IPS-20b (cell line): ENCODE data around the gene LOXHD1.

Source experiments
- H3K27ac ChIP-seq: one replicate; pipeline ENCODE4 v1.5.1; 2013; ENCODE audit warnings: low read length
- H3K27me3 ChIP-seq: 2 replicates; pipeline ENCODE4 v1.6.1; 2013; ENCODE audit warnings: mild to moderate bottlenecking, low read length, inconsistent platforms; ENCODE audit not compliant: insufficient read depth
- H3K36me3 ChIP-seq: 2 replicates; pipeline ENCODE4 v1.6.1; 2013; ENCODE audit warnings: low read depth, mild to moderate bottlenecking, inconsistent platforms, low read length, moderate library complexity; ENCODE audit not compliant: insufficient read depth
- H3K4me1 ChIP-seq: 2 replicates; pipeline ENCODE4 v1.6.1; 2013; ENCODE audit warnings: mild to moderate bottlenecking, control low read depth, inconsistent platforms, low read length, moderate library complexity; ENCODE audit not compliant: insufficient read depth
- H3K4me3 ChIP-seq: 2 replicates; pipeline ENCODE4 v1.5.1; 2013; ENCODE audit warnings: mild to moderate bottlenecking, low read length, inconsistent platforms
- H3K9ac ChIP-seq: 2 replicates; pipeline ENCODE4 v1.6.1; 2013; ENCODE audit warnings: low read depth, mild to moderate bottlenecking, inconsistent platforms, low read length, moderate library complexity
- H3K9me3 ChIP-seq: 2 replicates; pipeline ENCODE4 v1.6.1; 2013; ENCODE audit warnings: mild to moderate bottlenecking, low read depth, low read length, inconsistent platforms; ENCODE audit not compliant: insufficient read depth

The LOXHD1 gene

DNA sequence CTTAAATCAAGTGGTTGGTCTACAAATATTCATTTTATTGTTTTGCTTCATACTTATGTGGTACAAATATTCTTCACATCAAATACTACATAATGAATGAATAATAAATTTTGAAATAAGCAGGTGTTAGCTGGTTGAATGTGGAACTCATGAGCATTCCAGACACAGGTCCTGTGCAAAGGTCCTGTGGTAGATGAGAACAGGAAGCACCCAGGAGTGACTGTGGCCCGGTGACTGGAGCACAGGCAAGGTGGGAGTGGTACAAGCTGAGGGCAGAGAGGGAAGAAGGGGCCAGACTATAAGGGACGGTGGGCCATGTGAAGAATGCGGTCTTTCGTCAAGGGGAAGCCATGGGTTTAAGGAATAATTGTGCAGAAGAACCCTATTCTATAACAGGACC is 26.2 kb upstream of the LOXHD1 start:
- Histone ChIP-seq H3K4me1 (no peaks in the 10 kb centered on the region), H3K4me3 (no peak overlapping the region), H3K27me3 (no peaks in the 10 kb centered on the region), H3K36me3 (no peaks in the 10 kb centered on the region), H3K9ac (no peak overlapping the region), H3K27ac (no peak overlapping the region), H3K9me3 (no peaks in the 10 kb centered on the region)

DNA sequence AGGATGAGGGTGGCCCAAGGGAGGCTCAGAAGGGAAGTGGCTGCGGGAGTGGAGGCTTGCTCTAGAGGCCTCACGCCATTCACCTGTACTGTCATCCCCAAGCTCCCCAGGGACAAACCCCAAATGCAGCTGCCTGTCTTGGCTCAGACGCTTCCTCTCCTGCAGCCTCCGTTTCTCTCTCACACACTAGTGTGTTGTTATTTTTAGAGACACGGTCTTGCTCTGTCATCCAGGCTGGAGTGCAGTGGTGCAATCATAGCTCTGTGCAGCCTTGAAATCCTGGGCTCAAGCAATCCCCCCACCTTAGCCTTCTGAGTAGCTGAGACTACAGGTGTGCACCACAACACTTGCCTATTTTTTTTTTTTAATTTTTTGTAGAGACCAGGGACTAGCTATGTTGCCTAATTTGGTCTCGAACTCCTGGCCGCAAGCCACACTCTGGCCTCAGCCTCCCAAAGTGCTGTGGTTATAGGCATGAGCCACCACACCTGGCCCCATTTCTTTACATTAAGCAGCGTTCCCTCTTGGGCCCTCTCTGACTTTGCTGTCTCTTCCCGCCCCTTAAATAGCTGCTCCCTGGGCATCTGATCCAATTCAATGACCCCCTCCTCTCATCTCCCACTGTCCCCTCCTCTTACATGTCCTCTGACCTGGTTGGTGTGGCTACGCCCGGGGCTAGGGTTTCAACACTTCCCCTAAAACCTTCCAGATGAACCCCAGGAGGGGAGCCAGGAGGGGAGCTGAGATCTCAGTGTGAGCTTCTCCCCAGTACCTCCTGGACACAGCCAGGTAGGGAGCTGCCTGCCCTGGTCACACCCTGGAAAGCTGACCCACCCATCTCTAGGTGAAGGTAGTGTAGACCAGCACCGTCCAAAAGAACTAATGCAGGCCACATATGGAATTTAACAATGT is 24.0 kb upstream of the LOXHD1 start:
- H3K9ac ChIP-seq = no peak overlapping the region
- H3K9me3 ChIP-seq = no peaks in the 10 kb centered on the region
- H3K4me1 ChIP-seq = no peaks in the 10 kb centered on the region; the same call in 1 of the 2 replicates
- no peak overlapping the region for H3K4me3 ChIP-seq
- no peaks in the 10 kb centered on the region for H3K36me3 ChIP-seq
- no peaks in the 10 kb centered on the region for H3K27me3 ChIP-seq
- H3K27ac ChIP-seq = no peak overlapping the region

DNA sequence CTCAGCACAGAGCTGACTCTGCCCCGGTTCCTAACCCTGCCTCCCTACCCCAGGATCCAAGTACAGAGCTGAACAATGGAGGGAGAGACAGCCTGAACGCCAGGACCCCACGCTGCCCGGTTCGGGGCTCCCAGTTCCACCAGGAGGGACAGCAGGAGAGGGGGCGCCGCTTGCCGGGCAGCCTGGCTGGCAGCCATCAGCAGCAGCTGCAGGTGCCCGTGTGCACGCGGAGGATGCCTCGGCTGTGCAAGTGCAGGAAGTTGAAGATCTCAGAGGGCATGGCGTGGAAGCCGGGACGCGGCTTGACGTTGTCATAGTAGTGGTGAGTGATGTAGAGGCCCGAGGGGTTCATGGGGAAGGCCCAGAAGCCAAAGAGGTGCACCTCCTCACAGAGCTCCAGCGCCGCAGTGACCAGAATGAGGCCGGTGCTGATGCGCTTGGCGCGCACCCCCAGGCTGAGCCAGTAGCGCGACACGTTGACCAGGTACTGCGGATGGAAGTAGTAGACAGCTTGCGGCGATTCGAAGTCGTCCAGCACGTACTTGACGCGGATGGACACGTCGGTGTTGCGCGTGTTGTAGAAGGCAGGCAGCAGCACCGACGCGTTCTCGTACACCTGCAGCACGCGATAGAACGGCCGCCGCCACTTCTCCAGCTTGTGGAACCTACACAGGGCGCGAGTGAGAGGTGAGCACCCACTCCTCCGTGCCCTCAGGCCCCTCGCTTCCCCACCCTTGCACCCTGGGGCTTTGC is 23.0 kb upstream of the LOXHD1 start:
- H3K9ac ChIP-seq = no peak overlapping the region
- no peaks in the 10 kb centered on the region for H3K27me3 ChIP-seq
- H3K4me3 ChIP-seq = no peak overlapping the region
- H3K27ac ChIP-seq = no peak overlapping the region
- no peaks in the 10 kb centered on the region for H3K36me3 ChIP-seq
- H3K9me3 ChIP-seq = no peaks in the 10 kb centered on the region
- no peaks in the 10 kb centered on the region; the same call in 1 of the 2 replicates for H3K4me1 ChIP-seq

DNA sequence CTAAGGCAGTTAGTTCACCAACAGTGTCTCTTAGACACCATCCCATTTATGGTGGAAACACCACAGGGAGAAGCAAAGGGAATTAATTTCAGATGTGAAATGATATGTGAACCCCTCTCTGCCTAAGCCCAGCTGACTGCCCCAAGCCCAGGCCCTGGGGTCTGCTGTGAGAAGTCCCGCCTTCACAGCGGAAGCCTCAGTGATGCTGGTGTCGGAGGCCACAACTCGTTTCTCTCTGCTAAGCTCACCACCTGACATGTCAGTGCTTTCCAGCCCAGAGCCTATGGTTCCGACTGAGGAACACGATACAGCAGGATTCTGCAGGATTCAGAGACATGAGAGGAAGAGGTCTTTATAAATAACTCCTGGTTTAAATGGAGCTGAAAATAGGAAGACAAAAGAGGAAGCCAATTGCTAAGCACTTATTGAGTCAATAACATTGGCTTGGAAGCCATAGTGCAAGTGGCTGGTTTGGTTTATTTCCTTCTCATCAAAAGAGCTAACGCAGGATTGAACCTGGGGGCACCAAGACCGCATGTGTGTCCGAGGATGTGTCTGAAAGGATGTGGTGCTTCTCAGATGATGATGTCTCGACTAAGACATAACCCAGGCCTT is 21.9 kb upstream of the LOXHD1 start:
- H3K36me3 ChIP-seq = no peaks in the 10 kb centered on the region
- no peaks in the 10 kb centered on the region for H3K9me3 ChIP-seq
- H3K4me1 ChIP-seq = no peaks in the 10 kb centered on the region; the same call in 1 of the 2 replicates
- no peak overlapping the region for H3K27ac ChIP-seq
- H3K4me3 ChIP-seq = no peak overlapping the region
- H3K9ac ChIP-seq = no peak overlapping the region
- H3K27me3 ChIP-seq = no peaks in the 10 kb centered on the region

DNA sequence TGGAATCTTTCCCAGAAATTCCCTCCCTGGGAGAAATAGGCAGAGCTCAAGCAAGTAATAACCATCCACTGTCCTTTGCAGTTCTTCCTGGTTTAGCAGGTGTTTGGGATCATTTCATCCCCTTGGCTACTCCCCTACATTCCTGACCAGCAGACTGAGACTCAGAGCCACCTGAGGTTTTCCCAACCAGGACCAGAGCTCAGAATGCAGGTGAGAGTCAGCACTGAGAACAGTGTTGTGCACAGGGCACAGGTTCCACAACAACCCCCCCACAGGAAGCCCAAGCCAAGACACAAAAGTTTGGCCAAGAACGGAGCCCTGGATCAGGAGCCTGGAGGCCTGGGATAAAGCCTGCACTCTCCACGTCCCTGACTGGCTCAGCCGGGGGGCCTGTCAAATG is 21.0 kb upstream of the LOXHD1 start:
- H3K27ac ChIP-seq = no peak overlapping the region
- no peaks in the 10 kb centered on the region for H3K27me3 ChIP-seq
- no peak overlapping the region for H3K9ac ChIP-seq
- H3K9me3 ChIP-seq = no peaks in the 10 kb centered on the region
- no peaks in the 10 kb centered on the region for H3K36me3 ChIP-seq
- no peaks in the 10 kb centered on the region; the same call in none of the 2 replicates for H3K4me1 ChIP-seq
- no peak overlapping the region for H3K4me3 ChIP-seq

DNA sequence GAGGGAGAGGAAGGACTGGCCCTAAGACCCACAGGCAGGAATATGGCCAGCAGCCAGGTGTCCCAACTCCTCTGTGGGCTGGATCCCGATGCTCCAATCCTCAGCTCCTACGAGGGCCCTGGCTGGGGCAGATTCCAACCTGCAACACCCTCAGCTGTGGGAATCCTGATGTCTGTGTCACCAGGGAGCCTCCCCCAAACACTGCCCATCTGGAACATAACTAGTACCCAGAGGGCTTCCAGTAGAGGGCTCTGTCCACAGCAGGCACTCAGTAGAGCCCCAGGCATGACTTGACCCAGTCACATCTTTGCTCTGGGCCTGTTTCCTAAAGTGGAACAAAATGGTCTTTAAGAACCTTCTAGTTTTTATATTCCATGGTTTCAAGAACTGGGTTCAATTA is 20.6 kb upstream of the LOXHD1 start:
- Histone ChIP-seq H3K9me3 (no peaks in the 10 kb centered on the region), H3K36me3 (no peaks in the 10 kb centered on the region), H3K27ac (no peak overlapping the region), H3K4me3 (no peak overlapping the region), H3K9ac (no peak overlapping the region), H3K4me1 (peaks cover 2% of the 10 kb centered on the region), H3K27me3 (no peaks in the 10 kb centered on the region)

DNA sequence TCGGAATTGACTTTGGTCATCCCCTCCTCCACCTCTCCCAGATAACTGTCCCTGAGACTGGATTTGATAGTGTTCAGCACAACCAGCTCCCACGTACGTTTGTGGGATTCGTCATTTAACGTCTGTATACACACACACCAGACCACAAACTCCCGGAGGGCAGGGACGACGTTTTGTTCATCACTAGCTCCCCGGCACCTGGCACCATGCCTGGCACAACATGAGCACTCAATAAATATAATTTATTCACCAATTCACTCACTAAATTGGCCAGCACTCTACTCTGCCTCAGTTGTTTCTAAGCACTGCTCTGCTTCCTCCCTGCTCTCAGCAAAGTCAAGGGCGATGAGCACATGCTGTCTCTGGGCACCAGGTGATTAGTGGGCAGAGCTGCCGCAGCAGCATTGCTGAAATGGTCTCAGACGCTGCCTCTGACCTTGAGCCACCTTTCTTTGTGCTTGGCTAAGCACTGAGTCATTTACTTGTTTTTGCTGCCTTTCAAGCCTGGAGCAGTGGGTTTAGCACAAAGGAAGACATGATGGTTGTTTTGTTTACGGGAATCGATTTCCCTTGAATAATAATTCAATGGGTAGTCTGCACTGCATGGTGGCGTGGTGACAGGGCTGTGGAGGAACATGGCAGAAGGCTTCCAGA is 19.3 kb upstream of the LOXHD1 start:
- H3K36me3 ChIP-seq = no peaks in the 10 kb centered on the region
- H3K4me1 ChIP-seq = peaks cover 3% of the 10 kb centered on the region
- H3K4me3 ChIP-seq = no peak overlapping the region
- H3K27ac ChIP-seq = no peak overlapping the region
- no peaks in the 10 kb centered on the region for H3K27me3 ChIP-seq
- no peak overlapping the region for H3K9ac ChIP-seq
- no peaks in the 10 kb centered on the region for H3K9me3 ChIP-seq

DNA sequence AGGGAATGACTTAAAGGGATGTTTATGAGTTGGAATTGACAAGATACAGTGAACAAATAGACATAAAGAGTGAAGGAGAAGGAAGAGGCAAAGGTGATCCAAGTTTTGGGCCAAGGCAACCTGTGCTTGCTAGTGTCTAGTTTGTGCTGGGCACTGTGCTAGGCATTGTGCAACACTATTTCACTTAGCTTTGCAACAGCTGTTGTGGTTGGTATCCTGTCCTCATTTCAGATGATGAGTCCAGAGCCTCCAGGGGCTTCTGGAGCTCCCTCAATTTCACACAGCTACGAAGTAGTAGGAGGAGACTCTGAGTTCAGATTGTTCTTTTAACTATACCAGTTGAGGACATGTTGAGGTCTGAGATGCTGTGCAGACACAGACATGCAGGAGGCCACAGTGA is 18.1 kb upstream of the LOXHD1 start:
- no peaks in the 10 kb centered on the region for H3K36me3 ChIP-seq
- H3K9me3 ChIP-seq = no peaks in the 10 kb centered on the region
- H3K27me3 ChIP-seq = no peaks in the 10 kb centered on the region
- H3K4me1 ChIP-seq = peaks cover 3% of the 10 kb centered on the region
- no peak overlapping the region for H3K27ac ChIP-seq
- no peak overlapping the region for H3K4me3 ChIP-seq
- no peak overlapping the region for H3K9ac ChIP-seq

DNA sequence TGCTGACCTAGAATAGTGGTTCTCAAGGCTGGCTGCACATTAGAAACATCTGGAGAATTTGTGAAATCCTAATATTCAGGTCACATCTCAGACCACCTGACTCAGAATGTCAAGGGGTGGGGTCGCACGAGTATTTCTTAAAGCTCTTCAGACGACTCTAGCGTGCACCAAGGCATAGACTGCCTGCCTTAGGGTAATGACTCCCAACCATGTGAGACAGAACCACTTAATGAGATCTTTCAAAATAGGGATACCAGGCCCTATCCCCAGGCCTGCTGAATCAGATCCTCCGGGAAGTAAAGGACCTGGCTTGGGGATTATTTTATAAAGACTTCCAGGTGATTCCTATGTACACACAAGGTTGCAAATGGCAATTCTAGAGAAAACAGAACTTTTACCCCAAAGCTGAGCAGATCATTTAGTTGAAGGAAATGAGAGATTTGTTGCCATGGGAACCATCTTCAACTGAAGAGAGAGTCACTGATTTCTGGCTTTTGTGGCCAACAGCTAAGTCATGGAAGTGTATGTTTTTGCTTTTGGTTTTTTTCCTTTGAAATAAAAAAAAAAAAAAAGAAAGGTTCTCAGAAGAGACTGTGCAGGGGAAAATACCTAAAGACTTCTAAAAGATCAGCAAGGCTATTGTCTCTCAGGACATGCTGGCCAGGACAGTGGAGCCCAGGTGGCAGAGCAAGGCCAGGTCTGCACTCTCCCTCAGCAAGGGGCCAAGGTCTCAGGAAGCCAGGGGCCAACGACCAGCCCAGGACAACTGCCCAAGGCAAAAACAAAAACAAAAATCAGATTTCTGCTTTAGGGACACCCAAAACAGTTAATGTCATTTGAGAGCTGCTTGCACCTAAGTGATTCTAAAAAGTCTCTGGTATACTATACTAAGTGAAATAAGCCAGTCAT is 15.3 kb upstream of the LOXHD1 start:
- Histone ChIP-seq H3K9ac (no peak overlapping the region), H3K27ac (no peak overlapping the region), H3K9me3 (no peaks in the 10 kb centered on the region), H3K4me1 (peaks cover 3% of the 10 kb centered on the region), H3K27me3 (no peaks in the 10 kb centered on the region), H3K36me3 (no peaks in the 10 kb centered on the region), H3K4me3 (no peak overlapping the region)

DNA sequence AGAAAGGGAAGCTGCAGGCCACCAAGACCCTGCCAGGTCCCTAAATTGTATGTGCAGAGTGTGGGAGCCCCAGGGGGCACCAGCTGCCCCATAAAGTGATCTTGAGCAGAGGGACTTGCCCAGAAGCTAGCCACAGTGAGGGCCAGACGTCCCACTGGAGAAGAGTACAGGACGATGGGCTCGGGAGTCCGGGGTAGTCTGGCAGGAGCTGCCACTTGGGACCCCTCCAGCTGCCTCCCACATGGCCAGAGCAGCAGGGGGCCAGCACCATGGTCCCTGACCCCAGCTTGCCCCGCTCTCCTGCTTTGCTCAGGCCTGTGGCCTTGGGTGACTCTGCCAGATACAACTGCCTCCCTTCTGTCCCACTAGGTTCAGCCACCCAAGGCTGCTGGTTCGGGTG is 11.7 kb upstream of the LOXHD1 start:
- Histone ChIP-seq H3K27ac (no peak overlapping the region), H3K4me1 (peaks cover 3% of the 10 kb centered on the region; the same call in 1 of the 2 replicates), H3K9me3 (no peaks in the 10 kb centered on the region), H3K36me3 (no peaks in the 10 kb centered on the region), H3K4me3 (no peak overlapping the region), H3K27me3 (no peaks in the 10 kb centered on the region), H3K9ac (no peak overlapping the region)
